Testis (tissue), 3 donors: ENCODE data around the gene DDX17. TPM values are rescaled to one million over a fixed set of nuclear protein-coding genes. Genes with fewer than 3 reads are reported as not detected.

Experiments used
- DNase-seq: peaks from one replicate; pipeline ENCODE4 v3.0.0-alpha.2; 2019
- H3K27ac ChIP-seq, 2 donors: fragments of 200-600 bp; sonication (generic); one replicate each; pipeline ENCODE4 v1.5.1; 2019
- H3K27me3 ChIP-seq: fragments of 200-600 bp; sonication (generic); one replicate; pipeline ENCODE4 v1.5.1; 2019
- H3K36me3 ChIP-seq: fragments of 200-600 bp; sonication (generic); one replicate; pipeline ENCODE4 v1.5.1; 2017; ENCODE audit warnings: low read depth; ENCODE audit errors: missing control alignments
- H3K4me1 ChIP-seq: fragments of 200-600 bp; sonication (generic); one replicate; pipeline ENCODE4 v1.5.1; 2019
- H3K4me3 ChIP-seq, 2 donors: fragments of 200-600 bp; sonication (generic); one replicate each; pipeline ENCODE4 v1.5.1; 2017 to 2019
- H3K9me3 ChIP-seq: fragments of 200-600 bp; sonication (generic); one replicate; pipeline ENCODE4 v1.5.1; 2017
- CTCF ChIP-seq, 3 experiments: fragments of 450-650 bp in 2 of 3; fragments of 200-600 bp in 1 of 3; sonication (generic) in 1 of 3; IDR thresholded peaks; one replicate each; pipeline ENCODE4 v1.5.1; 2016 to 2019; ENCODE audit warnings: antibody characterized with exemption in 3 of 3, mild to moderate bottlenecking in 2 of 3, moderate library complexity in 1 of 3
- POLR2A ChIP-seq: fragments of 450-650 bp; IDR thresholded peaks from one replicate; pipeline ENCODE4 v1.6.1; 2017; ENCODE audit warnings: antibody characterized with exemption, mild to moderate bottlenecking, moderate library complexity
- WGBS, 2 donors: methylation state at CpG; one replicate each; pipeline ENCODE4 v1.1.5; 2018; 5-methylcytosine and 5-hydroxymethylcytosine counted together
- intact Hi-C: fragments of 100-400 bp; cut with DNase I; formaldehyde crosslinking; loops from one replicate; pipeline ENCODE4 v1.15.1; 2023; ENCODE audit warnings: low total_unique reads
- polyA plus RNA-seq: library from polyadenylated mRNA; stranded (reverse); fragments of 350-450 nt; fragmentation: Illumina TruSeq; extraction: RNeasy Lipid Tissue Mini Kit (QIAGEN cat#74804); gene quantifications from one replicate; pipeline ENCODE4 v1.2.3, GENCODE V29; 2014; ENCODE audit warnings: low read depth, low replicate concordance; ENCODE audit not compliant: insufficient read depth
- total RNA-seq, 2 donors: library from RNA; depleted of rRNA; stranded (reverse); fragments of >200 nt; gene quantifications; one replicate each; pipeline ENCODE4 v1.2.3, GENCODE V29; 2016

The DDX17 gene
- total and polyA plus RNA-seq, 3 donors from 2014 or later = 259 to 995 (median 964) TPM

GRCh38 chr22:38453066-38453672 lies 52.9 kb downstream of the DDX17 start:
- intact Hi-C loops = no loop called here
- H3K27me3 ChIP-seq = no peaks in the 10 kb centered on the region
- no peak overlapping the region for H3K4me3 ChIP-seq
- WGBS, 2 donors = 87 to 88% methylated on average over 11 of the region's 11 CpGs
- TF ChIP-seq CTCF (IDR thresholded peaks at IDR 0.05) = no peak
- no peak for TF ChIP-seq POLR2A
- no peak for DNase-seq
- no peak overlapping the region for H3K27ac ChIP-seq
- H3K36me3 ChIP-seq = no peaks in the 10 kb centered on the region
- H3K4me1 ChIP-seq = no peaks in the 10 kb centered on the region
- H3K9me3 ChIP-seq = no peaks in the 10 kb centered on the region

GRCh38 chr22:38452373-38453065 lies 53.6 kb downstream of the DDX17 start:
- DNase-seq = no peak
- Histone ChIP-seq H3K36me3 (no peaks in the 10 kb centered on the region), H3K4me3 (no peak overlapping the region), H3K4me1 (no peaks in the 10 kb centered on the region), H3K9me3 (no peaks in the 10 kb centered on the region), H3K27ac (no peak overlapping the region), H3K27me3 (no peaks in the 10 kb centered on the region)
- intact Hi-C loops = no loop called here
- WGBS, 2 donors = 58 to 63% methylated on average over 16 to 25 of the region's 25 CpGs
- no peak for TF ChIP-seq CTCF (IDR thresholded peaks at IDR 0.05)
- no peak for TF ChIP-seq POLR2A

- TF ChIP-seq CTCF (IDR thresholded peaks at IDR 0.05) (no peak), POLR2A (no peak)
These were observed 54.2 kb downstream of the DDX17 start for GRCh38 chr22:38451864-38452263.

GRCh38 chr22:38451404-38451803 lies 54.7 kb downstream of the DDX17 start:
- no peaks in the 10 kb centered on the region for H3K27me3 ChIP-seq
- no peaks in the 10 kb centered on the region for H3K9me3 ChIP-seq
- H3K27ac ChIP-seq = no peak overlapping the region
- no peaks in the 10 kb centered on the region for H3K4me1 ChIP-seq
- DNase-seq = no peak
- no peak overlapping the region for H3K4me3 ChIP-seq
- intact Hi-C loops = no loop called here
- WGBS, 2 donors = 82 to 97% methylated on average over 2 of the region's 2 CpGs
- TF ChIP-seq CTCF (IDR thresholded peaks at IDR 0.05) (no peak), POLR2A (no peak)
- no peaks in the 10 kb centered on the region for H3K36me3 ChIP-seq

More at GRCh38 chr22:38451864-38452263, 54.2 kb downstream of the DDX17 start:
- Histone ChIP-seq H3K9me3 (no peaks in the 10 kb centered on the region), H3K4me1 (no peaks in the 10 kb centered on the region), H3K4me3 (no peak overlapping the region), H3K27ac (no peak overlapping the region), H3K36me3 (no peaks in the 10 kb centered on the region), H3K27me3 (no peaks in the 10 kb centered on the region)
- intact Hi-C loops = no loop called here
- 67 to 68% methylated on average over 1 to 4 of the region's 4 CpGs for WGBS, 2 donors
- DNase-seq = no peak
